ENCODE measurements around the gene MYO19.
"Not testable (repeated sequence)": the region's sequence is repeated elsewhere in the genome, so short reads cannot be mapped to it uniquely, and the experiment has no call there.

The MYO19 gene

GRCh38 chr17:36463916-36464764 is 70.5 kb downstream of the MYO19 start:
- DNase-seq (ENCODE audit: low spot score) = peak; percentile 80

DNA sequence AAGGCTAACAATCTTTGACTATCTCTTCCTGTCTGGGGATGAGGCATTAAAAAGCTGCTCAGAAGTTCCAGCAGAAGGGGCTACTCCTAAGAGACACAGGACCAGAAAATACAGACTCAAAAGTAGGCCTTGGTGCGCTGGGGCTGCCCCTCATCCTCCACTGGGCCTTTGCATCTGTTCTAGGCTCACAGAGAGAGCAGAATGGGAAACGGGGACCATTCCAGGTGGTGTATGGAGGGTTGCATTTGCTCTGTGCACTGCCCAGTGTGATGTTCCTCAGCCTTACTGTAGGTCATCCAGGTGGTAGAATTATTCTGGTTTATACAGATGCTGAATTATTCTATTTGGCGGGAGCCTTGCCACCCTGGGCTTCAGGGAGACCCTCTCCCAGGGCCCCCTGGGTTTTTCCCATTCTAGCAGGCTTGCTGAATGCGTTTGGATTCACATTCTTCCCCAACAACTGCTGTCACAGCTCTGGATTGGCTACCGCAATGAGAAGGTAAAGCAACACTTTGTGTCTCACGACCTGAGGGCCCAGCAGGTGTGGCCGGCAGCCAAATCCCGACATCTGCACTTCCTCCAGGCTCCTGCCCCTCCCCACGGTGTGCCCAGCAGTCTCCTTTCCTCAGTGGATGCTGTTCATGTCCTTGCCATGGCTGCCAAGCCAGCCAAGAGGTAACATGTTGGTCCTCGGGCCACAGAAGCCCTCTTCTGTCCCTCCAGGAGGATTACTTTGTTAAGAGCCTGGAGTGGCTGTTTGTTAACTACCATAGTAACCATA is 73.1 kb downstream of the MYO19 start:
- DNase-seq (ENCODE audit: low spot score) = no peak

- DNase-seq (ENCODE audit: low spot score) = no peak
Measured at GRCh38 chr17:36460265-36460937, 74.3 kb downstream of the MYO19 start.

DNA sequence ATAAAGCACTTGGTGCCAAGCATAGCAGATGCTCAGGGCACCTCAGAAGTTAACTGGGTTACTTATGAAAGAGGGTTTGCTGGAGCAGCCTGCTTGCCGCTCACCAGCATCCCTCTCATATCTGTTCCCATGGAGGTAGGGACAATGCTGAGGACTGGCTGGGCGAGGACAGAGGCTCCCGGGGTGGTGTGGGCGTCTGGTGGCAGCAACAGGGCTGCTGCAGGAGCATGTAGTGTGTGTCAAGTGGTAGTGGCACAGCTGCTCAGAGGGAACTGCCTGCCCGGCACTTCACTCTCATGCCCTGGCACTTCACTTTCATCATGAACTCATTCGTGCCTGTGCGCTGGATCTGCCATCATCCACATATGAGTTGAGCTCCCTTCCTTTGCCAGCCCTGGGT is 75.1 kb downstream of the MYO19 start:
- no peak for DNase-seq (ENCODE audit: low spot score)

DNA sequence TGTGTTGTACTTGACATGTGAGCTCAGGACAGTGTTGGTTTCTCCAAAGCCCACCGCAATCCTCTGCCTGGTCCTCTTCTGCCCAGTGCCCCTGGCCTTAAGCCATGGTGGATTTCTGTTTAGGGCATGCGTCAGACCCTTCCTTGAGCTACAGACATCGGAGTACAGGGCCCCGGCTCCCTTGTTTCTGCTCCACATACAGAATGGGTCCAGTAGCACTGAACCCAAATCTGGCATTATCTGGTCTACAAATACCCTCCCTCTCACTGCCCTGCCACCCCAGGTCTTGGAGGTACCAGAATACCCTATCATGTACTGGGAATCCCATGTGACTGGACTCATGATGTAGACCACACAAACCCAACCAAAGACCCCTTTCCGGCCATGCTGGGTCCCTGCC is 75.6 kb downstream of the MYO19 start:
- peak; percentile 31 for DNase-seq (ENCODE audit: low spot score)

DNA sequence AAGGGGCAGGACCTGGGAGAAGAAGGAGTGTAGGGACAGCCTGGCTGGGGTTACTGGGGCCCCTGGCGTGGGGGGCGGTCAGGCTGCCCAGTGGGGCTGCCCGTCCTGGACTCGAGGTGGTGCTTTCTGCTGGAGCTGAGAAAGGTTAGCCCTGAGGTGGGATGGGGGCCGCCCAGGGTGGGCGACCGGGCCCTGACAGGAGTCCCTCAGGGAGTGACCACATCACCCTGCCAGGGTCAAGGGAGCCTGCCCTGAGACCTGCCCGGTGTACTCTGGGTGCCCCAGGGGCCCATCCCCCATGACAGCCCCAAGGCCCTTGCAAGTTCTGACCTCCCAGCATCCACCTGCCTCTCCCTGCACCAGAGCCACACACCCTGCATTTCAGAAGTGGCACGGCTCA is 77.0 kb downstream of the MYO19 start:
- not testable (repeated sequence) for DNase-seq (ENCODE audit: low spot score)

DNA sequence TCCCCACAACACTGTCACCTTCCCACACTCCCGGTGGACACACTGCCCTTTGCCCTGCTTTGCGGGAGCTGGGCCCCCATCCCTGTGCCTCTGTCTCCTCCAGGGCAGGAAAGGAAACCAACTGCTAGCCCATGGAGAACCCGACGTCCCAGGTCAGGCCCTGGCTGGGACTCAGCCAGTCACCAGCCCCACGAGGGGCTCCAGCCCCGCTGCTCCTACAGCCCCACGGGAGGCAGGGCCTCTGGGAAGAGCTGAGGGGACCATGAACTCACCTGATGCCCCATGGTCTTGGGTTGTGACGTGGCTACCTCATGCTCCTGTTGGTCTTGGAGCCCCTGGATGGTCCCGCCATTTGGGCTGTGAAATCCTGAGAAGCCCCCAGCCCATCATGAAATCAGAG is 81.8 kb downstream of the MYO19 start:
- not testable (repeated sequence) for DNase-seq (ENCODE audit: low spot score)

DNA sequence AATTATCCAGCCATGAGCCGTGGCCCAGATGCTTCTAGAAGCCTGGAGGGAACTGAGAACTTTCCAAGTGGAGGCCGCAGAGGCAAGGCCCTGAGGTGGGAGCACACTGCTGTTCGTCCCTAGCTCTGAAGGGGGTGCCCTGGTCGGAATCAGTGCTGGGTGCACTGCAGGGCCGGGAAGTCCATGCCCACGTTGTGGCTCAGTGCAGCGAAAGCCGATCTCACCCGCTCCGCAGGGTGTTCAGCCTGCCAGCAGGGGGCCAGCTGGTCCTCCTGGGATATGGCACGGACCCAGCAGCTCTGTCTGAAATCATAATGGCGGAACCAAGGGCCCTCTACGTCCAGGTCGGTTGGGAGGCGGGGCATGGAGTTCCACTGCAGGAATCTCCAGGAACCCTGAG is 84.7 kb downstream of the MYO19 start:
- not testable (repeated sequence) for DNase-seq (ENCODE audit: low spot score)

Measured in left forelimb (tissue), 1 donor.